HG03064 (cell line): Measurements from ENCODE around the gene SPINK5.
"Not testable (repeated sequence)": the region's sequence is repeated elsewhere in the genome, so short reads cannot be mapped to it uniquely, and the experiment has no call there.

Experiments
- ATAC-seq: cut with Tn5 transposase; IDR thresholded peaks from one replicate; pipeline ENCODE4 v1.9.1; 2021; ENCODE audit warnings: low read depth; ENCODE audit not compliant: unreplicated experiment

Gene SPINK5

GRCh38 chr5:148063861-148064260 is at the start of gene SPINK5:
SPINK5 (plus strand) TSS chr5:148063980; CDS start chr5:148064045, 65 bp downstream.
- no peak for ATAC-seq

- ATAC-seq = no peak
Observed at GRCh38 chr5:148014276-148014675, 49.5 kb upstream of the SPINK5 start.

GRCh38 chr5:148020257-148020988 is 43.4 kb upstream of the SPINK5 start:
- ATAC-seq = no peak

GRCh38 chr5:148027505-148027904 is 36.3 kb upstream of the SPINK5 start:
- ATAC-seq = no peak

- ATAC-seq = no peak
Observed at GRCh38 chr5:148029131-148029530, 34.6 kb upstream of the SPINK5 start.

- no peak for ATAC-seq
Observed at GRCh38 chr5:148033134-148033533, 30.6 kb upstream of the SPINK5 start.

GRCh38 chr5:148035676-148036075 is 28.1 kb upstream of the SPINK5 start:
- no peak for ATAC-seq

- no peak for ATAC-seq
Observed at GRCh38 chr5:148042881-148043280, 20.9 kb upstream of the SPINK5 start.

GRCh38 chr5:148043705-148044104 is 20.1 kb upstream of the SPINK5 start:
- ATAC-seq = no peak

- not testable (repeated sequence) for ATAC-seq
Observed at GRCh38 chr5:148055160-148055559, 8.6 kb upstream of the SPINK5 start.

- ATAC-seq = no peak
Observed at GRCh38 chr5:148060309-148060708, 3.5 kb upstream of the SPINK5 start.

- ATAC-seq = no peak
Observed at GRCh38 chr5:148060881-148061280, 2.9 kb upstream of the SPINK5 start.

GRCh38 chr5:148070621-148071020 is 6.8 kb downstream of the SPINK5 start:
- no peak for ATAC-seq

- ATAC-seq = no peak
Observed at GRCh38 chr5:148072207-148072606, 8.4 kb downstream of the SPINK5 start.

- no peak for ATAC-seq
Observed at GRCh38 chr5:148075529-148075928, 11.7 kb downstream of the SPINK5 start.

- no peak for ATAC-seq
Observed at GRCh38 chr5:148083203-148083602, 19.4 kb downstream of the SPINK5 start.

GRCh38 chr5:148084269-148084668 is 20.5 kb downstream of the SPINK5 start:
- ATAC-seq = no peak

- ATAC-seq = no peak
Observed at GRCh38 chr5:148085310-148085709, 21.5 kb downstream of the SPINK5 start.

GRCh38 chr5:148085977-148086705 is 22.4 kb downstream of the SPINK5 start:
- no peak for ATAC-seq

GRCh38 chr5:148090146-148090772 is 26.5 kb downstream of the SPINK5 start:
- ATAC-seq = no peak

GRCh38 chr5:148090773-148091250 is 27.0 kb downstream of the SPINK5 start:
- ATAC-seq = no peak
